ENCODE measurements around the gene CDH23.

The CDH23 gene

GRCh38 chr10:71555087-71555723, 158.5 kb downstream of the CDH23 start:
- H3K36me3 Mint-ChIP-seq (ENCODE audit: low read depth): no peaks in the 10 kb centered on the region
- no peaks in the 10 kb centered on the region for H3K4me1 Mint-ChIP-seq (ENCODE audit: low read depth)
- no peak overlapping the region for H3K4me3 Mint-ChIP-seq
- H3K27me3 Mint-ChIP-seq (ENCODE audit: low read depth): peaks cover 19% of the 10 kb centered on the region
- H3K27ac Mint-ChIP-seq: no peak overlapping the region
- H3K9me3 Mint-ChIP-seq: no peaks in the 10 kb centered on the region

- no peaks in the 10 kb centered on the region for H3K9me3 Mint-ChIP-seq
- peaks cover 19% of the 10 kb centered on the region for H3K27me3 Mint-ChIP-seq (ENCODE audit: low read depth)
- H3K27ac Mint-ChIP-seq: no peak overlapping the region
- H3K36me3 Mint-ChIP-seq (ENCODE audit: low read depth): no peaks in the 10 kb centered on the region
- no peaks in the 10 kb centered on the region for H3K4me1 Mint-ChIP-seq (ENCODE audit: low read depth)
- no peak overlapping the region for H3K4me3 Mint-ChIP-seq
These were observed 159.0 kb downstream of the CDH23 start for GRCh38 chr10:71555724-71556119.

- no peaks in the 10 kb centered on the region for H3K36me3 Mint-ChIP-seq (ENCODE audit: low read depth)
- peaks cover 26% of the 10 kb centered on the region for H3K27me3 Mint-ChIP-seq (ENCODE audit: low read depth)
- H3K4me3 Mint-ChIP-seq: no peak overlapping the region
- H3K4me1 Mint-ChIP-seq (ENCODE audit: low read depth): no peaks in the 10 kb centered on the region
- H3K9me3 Mint-ChIP-seq: no peaks in the 10 kb centered on the region
- H3K27ac Mint-ChIP-seq: no peak overlapping the region
These were observed 162.3 kb downstream of the CDH23 start for GRCh38 chr10:71558991-71559390.

GRCh38 chr10:71561003-71561574, 164.4 kb downstream of the CDH23 start:
- no peaks in the 10 kb centered on the region for H3K4me1 Mint-ChIP-seq (ENCODE audit: low read depth)
- H3K27me3 Mint-ChIP-seq (ENCODE audit: low read depth): peaks cover 30% of the 10 kb centered on the region
- H3K9me3 Mint-ChIP-seq: no peaks in the 10 kb centered on the region
- H3K4me3 Mint-ChIP-seq: no peak overlapping the region
- no peak overlapping the region for H3K27ac Mint-ChIP-seq
- H3K36me3 Mint-ChIP-seq (ENCODE audit: low read depth): no peaks in the 10 kb centered on the region

- Mint-ChIP-seq H3K4me1 (ENCODE audit: low read depth) (no peaks in the 10 kb centered on the region), H3K4me3 (no peak overlapping the region), H3K27ac (no peak overlapping the region), H3K27me3 (ENCODE audit: low read depth) (peaks cover 25% of the 10 kb centered on the region), H3K36me3 (ENCODE audit: low read depth) (no peaks in the 10 kb centered on the region), H3K9me3 (no peaks in the 10 kb centered on the region)
These were observed 165.5 kb downstream of the CDH23 start for GRCh38 chr10:71562181-71562580.

- H3K4me1 Mint-ChIP-seq (ENCODE audit: low read depth): no peaks in the 10 kb centered on the region
- peaks cover 25% of the 10 kb centered on the region for H3K27me3 Mint-ChIP-seq (ENCODE audit: low read depth)
- H3K9me3 Mint-ChIP-seq: no peaks in the 10 kb centered on the region
- no peak overlapping the region for H3K4me3 Mint-ChIP-seq
- H3K36me3 Mint-ChIP-seq (ENCODE audit: low read depth): no peaks in the 10 kb centered on the region
- H3K27ac Mint-ChIP-seq: no peak overlapping the region
These were observed 166.2 kb downstream of the CDH23 start for GRCh38 chr10:71562904-71563303.

- Mint-ChIP-seq H3K4me3 (no peak overlapping the region), H3K9me3 (no peaks in the 10 kb centered on the region), H3K27me3 (ENCODE audit: low read depth) (peaks cover 20% of the 10 kb centered on the region), H3K36me3 (ENCODE audit: low read depth) (no peaks in the 10 kb centered on the region), H3K4me1 (ENCODE audit: low read depth) (no peaks in the 10 kb centered on the region), H3K27ac (no peak overlapping the region)
These were observed 167.6 kb downstream of the CDH23 start for GRCh38 chr10:71564194-71564820.

- Mint-ChIP-seq H3K27me3 (ENCODE audit: low read depth) (peaks cover 14% of the 10 kb centered on the region), H3K4me1 (ENCODE audit: low read depth) (no peaks in the 10 kb centered on the region), H3K27ac (no peak overlapping the region), H3K36me3 (ENCODE audit: low read depth) (no peaks in the 10 kb centered on the region), H3K9me3 (no peaks in the 10 kb centered on the region), H3K4me3 (no peak overlapping the region)
These were observed 168.7 kb downstream of the CDH23 start for GRCh38 chr10:71565284-71566000.

GRCh38 chr10:71567006-71567405, 170.3 kb downstream of the CDH23 start:
- Mint-ChIP-seq H3K4me1 (ENCODE audit: low read depth) (no peaks in the 10 kb centered on the region), H3K27ac (no peak overlapping the region), H3K9me3 (no peaks in the 10 kb centered on the region), H3K27me3 (ENCODE audit: low read depth) (peaks cover 7% of the 10 kb centered on the region), H3K4me3 (no peak overlapping the region), H3K36me3 (ENCODE audit: low read depth) (no peaks in the 10 kb centered on the region)

DNA sequence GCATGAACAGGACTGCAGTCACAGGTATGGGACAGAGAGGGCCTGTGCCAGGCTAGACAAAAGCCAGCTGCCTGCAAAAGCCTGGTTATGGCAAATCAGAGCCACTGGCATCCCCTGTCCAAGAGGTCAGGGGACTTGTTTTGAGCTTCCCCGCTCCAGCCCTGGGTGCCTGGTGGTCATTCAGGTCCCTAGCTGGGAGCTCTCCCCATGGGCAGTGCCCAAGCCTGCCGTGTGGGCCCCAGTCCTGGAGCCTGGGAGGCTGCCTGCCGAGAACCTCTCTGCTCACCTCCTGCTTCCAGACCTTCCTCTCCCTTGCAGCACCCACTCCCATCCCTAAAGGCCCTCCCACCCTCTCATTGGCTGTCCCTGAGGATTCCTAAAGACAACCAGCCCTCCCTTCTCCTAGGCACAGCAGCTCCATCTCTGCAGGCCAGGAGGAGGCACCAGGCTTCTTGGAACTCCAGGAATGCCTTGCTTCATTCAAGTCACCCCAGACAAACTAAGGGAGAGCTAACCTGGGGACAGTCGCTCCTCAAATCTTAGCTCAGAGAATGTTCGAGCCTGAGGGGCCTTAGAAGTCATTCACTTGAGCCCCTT, 172.3 kb downstream of the CDH23 start:
- no peaks in the 10 kb centered on the region for H3K4me1 Mint-ChIP-seq (ENCODE audit: low read depth)
- H3K27me3 Mint-ChIP-seq (ENCODE audit: low read depth): peaks cover 7% of the 10 kb centered on the region
- H3K9me3 Mint-ChIP-seq: no peaks in the 10 kb centered on the region
- no peaks in the 10 kb centered on the region for H3K36me3 Mint-ChIP-seq (ENCODE audit: low read depth)
- H3K4me3 Mint-ChIP-seq: no peak overlapping the region
- H3K27ac Mint-ChIP-seq: no peak overlapping the region

GRCh38 chr10:71569775-71570588, 173.3 kb downstream of the CDH23 start:
- H3K27ac Mint-ChIP-seq: no peak overlapping the region
- no peaks in the 10 kb centered on the region for H3K36me3 Mint-ChIP-seq (ENCODE audit: low read depth)
- no peaks in the 10 kb centered on the region for H3K9me3 Mint-ChIP-seq
- no peaks in the 10 kb centered on the region for H3K4me1 Mint-ChIP-seq (ENCODE audit: low read depth)
- H3K4me3 Mint-ChIP-seq: no peak overlapping the region
- H3K27me3 Mint-ChIP-seq (ENCODE audit: low read depth): peaks cover 4% of the 10 kb centered on the region

DNA sequence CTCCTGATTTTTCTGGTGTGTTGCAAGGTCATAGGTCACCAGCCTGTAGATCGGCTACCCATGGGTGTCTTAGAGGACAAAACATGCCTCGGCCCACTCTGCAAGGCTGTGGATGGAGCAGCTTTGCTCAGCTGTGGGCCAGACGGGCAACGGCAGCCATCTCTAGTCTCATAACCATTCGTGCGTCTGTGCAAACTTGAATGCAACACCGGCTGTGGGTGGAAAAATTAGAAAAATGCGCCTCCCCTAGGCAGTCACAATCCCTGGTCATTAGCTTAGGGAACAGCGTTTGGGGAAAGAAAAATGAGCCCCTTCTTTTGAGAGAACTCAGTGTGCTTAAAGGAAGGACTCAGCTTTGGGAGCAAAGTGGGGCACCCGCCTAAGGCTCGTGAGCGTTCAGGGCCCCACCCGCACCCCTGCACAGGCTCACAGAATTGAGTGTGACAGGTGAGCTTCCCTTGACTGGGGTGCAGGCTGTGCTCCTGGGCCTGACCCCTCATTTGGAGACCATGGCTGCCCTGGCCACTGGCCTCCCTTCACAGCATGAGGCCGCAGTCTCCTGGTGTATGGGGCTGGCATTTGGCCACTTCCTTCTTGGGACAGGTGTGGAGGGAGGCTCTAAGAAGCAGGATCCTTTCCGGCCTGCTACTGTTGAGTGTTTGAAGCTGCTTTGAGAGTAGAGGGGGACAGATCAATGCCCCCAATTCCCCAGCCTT, 174.9 kb downstream of the CDH23 start:
- Mint-ChIP-seq H3K4me3 (no peak overlapping the region), H3K27me3 (ENCODE audit: low read depth) (no peaks in the 10 kb centered on the region), H3K36me3 (ENCODE audit: low read depth) (no peaks in the 10 kb centered on the region), H3K27ac (no peak overlapping the region), H3K9me3 (no peaks in the 10 kb centered on the region), H3K4me1 (ENCODE audit: low read depth) (no peaks in the 10 kb centered on the region)

- Mint-ChIP-seq H3K36me3 (ENCODE audit: low read depth) (no peaks in the 10 kb centered on the region), H3K4me3 (no peak overlapping the region), H3K27me3 (ENCODE audit: low read depth) (no peaks in the 10 kb centered on the region), H3K27ac (no peak overlapping the region), H3K4me1 (ENCODE audit: low read depth) (no peaks in the 10 kb centered on the region), H3K9me3 (no peaks in the 10 kb centered on the region)
These were observed 176.2 kb downstream of the CDH23 start for GRCh38 chr10:71572962-71573361.

Measured in T-helper 1 cell treated with Interleukin-12 subunit alpha and Interleukin-12 subunit beta and Interleukin-4 antibody, amounts not matched to agents 30 μg/mL and 1 μg/mL, for 36 hours (primary cell).